SU-DHL-6 (cell line): ENCODE results near the gene NLGN1.

Experiments
- H2AFZ ChIP-seq: fragments of 200-600 bp; sonication (generic); 2 replicates; pipeline ENCODE4 v1.6.1; 2014; ENCODE audit warnings: low read depth, mild to moderate bottlenecking, moderate library complexity, mixed read lengths, antibody characterized with exemption, low read length; ENCODE audit not compliant: severe bottlenecking
- H3F3A ChIP-seq: fragments of 200-600 bp; shearing (Covaris generic); 2 replicates; pipeline ENCODE4 v1.6.0; 2016; ENCODE audit warnings: antibody characterized with exemption, mild to moderate bottlenecking; ENCODE audit not compliant: insufficient read depth
- H3K27ac ChIP-seq: fragments of 200-600 bp; sonication (generic); 2 replicates; pipeline ENCODE4 v1.5.1; 2016; ENCODE audit warnings: low read depth, mild to moderate bottlenecking, low read length, moderate library complexity, mixed read lengths
- H3K27me3 ChIP-seq: fragments of 200-600 bp; sonication (generic), shearing (Covaris generic); 2 replicates; pipeline ENCODE4 v1.6.0; 2014; ENCODE audit warnings: mild to moderate bottlenecking, low read length
- H3K36me3 ChIP-seq: fragments of 200-600 bp; sonication (generic); 2 replicates; pipeline ENCODE4 v1.6.1; 2014; ENCODE audit warnings: mild to moderate bottlenecking, low read length, mixed read lengths
- H3K4me2 ChIP-seq: fragments of 300-600, 200-600 bp; shearing (Covaris generic), sonication (generic); 2 replicates; pipeline ENCODE4 v1.6.0; 2014; ENCODE audit warnings: low read length, low read depth, mild to moderate bottlenecking; ENCODE audit not compliant: poor library complexity, severe bottlenecking
- H3K4me3 ChIP-seq: fragments of 200-600 bp; sonication (generic); 2 replicates; pipeline ENCODE4 v1.5.1; 2014; ENCODE audit warnings: antibody characterized with exemption, low read length, mild to moderate bottlenecking, mixed read lengths; ENCODE audit not compliant: insufficient read depth, poor library complexity, severe bottlenecking
- H3K79me2 ChIP-seq: fragments of 200-600 bp; sonication (generic); 2 replicates; pipeline ENCODE4 v1.6.1; 2014; ENCODE audit warnings: mild to moderate bottlenecking, low read length, moderate library complexity; ENCODE audit not compliant: insufficient read depth
- H3K9ac ChIP-seq: fragments of 200-600 bp; sonication (generic); 2 replicates; pipeline ENCODE4 v1.7.0; 2014; ENCODE audit warnings: mild to moderate bottlenecking, low read length
- H3K9me2 ChIP-seq: fragments of 200-600 bp; sonication (generic); replicated peaks from 2 replicates; pipeline ENCODE4 v1.6.1; 2014; ENCODE audit warnings: low read length; ENCODE audit not compliant: insufficient read depth
- H3K9me3 ChIP-seq: fragments of 200-600 bp; sonication (generic); 2 replicates; pipeline ENCODE4 v1.6.1; 2014; ENCODE audit warnings: low read length, mixed read lengths; ENCODE audit not compliant: insufficient read depth
- H4K20me1 ChIP-seq: fragments of 200-600 bp; sonication (generic); 2 replicates; pipeline ENCODE4 v1.6.1; 2014; ENCODE audit warnings: low read depth, mild to moderate bottlenecking, antibody characterized with exemption, low read length, moderate library complexity, mixed read lengths
- CTCF ChIP-seq: fragments of 200-600 bp; sonication (generic); IDR thresholded peaks from one replicate; pipeline ENCODE4 v1.5.1; 2017; ENCODE audit warnings: antibody characterized with exemption, mild to moderate bottlenecking, low read length, moderate library complexity; ENCODE audit not compliant: insufficient read depth, poor library complexity, severe bottlenecking
- EZH2phosphoT487 ChIP-seq: fragments of 200-600 bp; sonication (generic), shearing (Covaris generic); conservative IDR thresholded peaks from 2 replicates; pipeline ENCODE4 v1.6.1; 2018; ENCODE audit warnings: mild to moderate bottlenecking, antibody characterized with exemption, low read length, moderate library complexity, mixed read lengths

NLGN1 gene

GRCh38 chr3:173622166-173622565 lies 224.6 kb downstream of the NLGN1 start:
- H3K36me3 ChIP-seq = no peaks in the 10 kb centered on the region
- H3K27me3 ChIP-seq = no peaks in the 10 kb centered on the region
- no peaks in the 10 kb centered on the region for H3K9me2 ChIP-seq
- H2AFZ ChIP-seq = no peak overlapping the region
- no peak for TF ChIP-seq EZH2phosphoT487
- TF ChIP-seq CTCF = no peak
- no peak overlapping the region for H3K27ac ChIP-seq
- H3F3A ChIP-seq = no peaks in the 10 kb centered on the region
- no peak overlapping the region for H3K4me3 ChIP-seq
- no peaks in the 10 kb centered on the region for H4K20me1 ChIP-seq
- H3K9me3 ChIP-seq = no peaks in the 10 kb centered on the region
- H3K4me2 ChIP-seq = no peak overlapping the region
- no peaks in the 10 kb centered on the region for H3K79me2 ChIP-seq
- H3K9ac ChIP-seq = no peak overlapping the region

GRCh38 chr3:173624086-173624485 lies 226.5 kb downstream of the NLGN1 start:
- no peaks in the 10 kb centered on the region for H3K36me3 ChIP-seq
- TF ChIP-seq EZH2phosphoT487 (no peak), CTCF (no peak)

GRCh38 chr3:173630849-173631248 lies 233.3 kb downstream of the NLGN1 start:
- H3F3A ChIP-seq = no peaks in the 10 kb centered on the region
- no peaks in the 10 kb centered on the region for H3K36me3 ChIP-seq
- no peak overlapping the region for H3K27ac ChIP-seq
- no peak overlapping the region for H2AFZ ChIP-seq
- no peaks in the 10 kb centered on the region for H3K9me2 ChIP-seq
- peaks cover 3% of the 10 kb centered on the region; the same call in 1 of the 2 replicates for H3K27me3 ChIP-seq
- TF ChIP-seq CTCF = no peak
- no peak for TF ChIP-seq EZH2phosphoT487
- H3K9me3 ChIP-seq = no peaks in the 10 kb centered on the region
- H3K79me2 ChIP-seq = no peaks in the 10 kb centered on the region
- H3K9ac ChIP-seq = no peak overlapping the region
- H3K4me2 ChIP-seq = no peak overlapping the region
- no peaks in the 10 kb centered on the region for H4K20me1 ChIP-seq
- H3K4me3 ChIP-seq = no peak overlapping the region

More at GRCh38 chr3:173624086-173624485, 226.5 kb downstream of the NLGN1 start:
- Histone ChIP-seq H3F3A (no peaks in the 10 kb centered on the region), H3K9ac (no peak overlapping the region), H3K79me2 (no peaks in the 10 kb centered on the region), H4K20me1 (no peaks in the 10 kb centered on the region), H3K9me2 (no peaks in the 10 kb centered on the region), H3K27ac (no peak overlapping the region), H3K27me3 (no peaks in the 10 kb centered on the region), H3K9me3 (no peaks in the 10 kb centered on the region), H3K4me2 (no peak overlapping the region), H3K4me3 (no peak overlapping the region), H2AFZ (no peak overlapping the region)

- peaks cover 3% of the 10 kb centered on the region; the same call in 1 of the 2 replicates for H3K27me3 ChIP-seq
- H3K79me2 ChIP-seq = no peaks in the 10 kb centered on the region
- TF ChIP-seq CTCF (no peak), EZH2phosphoT487 (no peak)
- H3K9me3 ChIP-seq = no peaks in the 10 kb centered on the region
- H3K36me3 ChIP-seq = no peaks in the 10 kb centered on the region
- no peak overlapping the region for H2AFZ ChIP-seq
- no peaks in the 10 kb centered on the region for H3K9me2 ChIP-seq
- H3K9ac ChIP-seq = no peak overlapping the region
- H4K20me1 ChIP-seq = no peaks in the 10 kb centered on the region
- H3K4me3 ChIP-seq = no peak overlapping the region
- no peaks in the 10 kb centered on the region for H3F3A ChIP-seq
- H3K27ac ChIP-seq = no peak overlapping the region
- H3K4me2 ChIP-seq = no peak overlapping the region
Measured at GRCh38 chr3:173632945-173633344, 235.4 kb downstream of the NLGN1 start.
